VCaP (cell line): ENCODE measurements around the gene IFT88.

Source experiments
- H3K27ac ChIP-seq: fragments of 450-650 bp; 2 replicates; pipeline ENCODE4 v1.5.1; 2017
- TF ChIP-seq, protein P1 (sequence below): fragments of 450-650 bp; conservative IDR thresholded peaks from 2 replicates; pipeline ENCODE4 v1.5.1; 2017; ENCODE audit warnings: mild to moderate bottlenecking, moderate library complexity

IFT88 gene

DNA sequence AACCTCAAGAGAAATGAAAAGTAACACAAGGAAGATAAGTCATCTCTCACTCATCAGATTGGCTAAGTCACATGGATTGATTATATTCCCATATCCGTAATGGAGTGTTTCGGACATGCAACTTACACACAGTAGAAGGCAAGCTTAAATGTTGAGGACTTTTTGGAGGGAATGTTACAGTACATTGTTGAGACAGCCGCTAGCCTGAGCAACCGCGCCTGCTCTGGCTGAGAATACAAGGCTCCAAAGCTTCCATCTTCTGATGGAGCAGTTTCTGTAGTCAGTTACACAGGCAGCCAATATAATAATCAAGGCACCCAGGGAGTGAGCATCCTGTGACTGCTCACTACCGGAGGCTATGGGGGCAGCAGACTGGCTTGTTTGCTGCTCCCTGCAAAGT is 40.3 kb upstream of the IFT88 start:
- TF ChIP-seq, protein P1, sequence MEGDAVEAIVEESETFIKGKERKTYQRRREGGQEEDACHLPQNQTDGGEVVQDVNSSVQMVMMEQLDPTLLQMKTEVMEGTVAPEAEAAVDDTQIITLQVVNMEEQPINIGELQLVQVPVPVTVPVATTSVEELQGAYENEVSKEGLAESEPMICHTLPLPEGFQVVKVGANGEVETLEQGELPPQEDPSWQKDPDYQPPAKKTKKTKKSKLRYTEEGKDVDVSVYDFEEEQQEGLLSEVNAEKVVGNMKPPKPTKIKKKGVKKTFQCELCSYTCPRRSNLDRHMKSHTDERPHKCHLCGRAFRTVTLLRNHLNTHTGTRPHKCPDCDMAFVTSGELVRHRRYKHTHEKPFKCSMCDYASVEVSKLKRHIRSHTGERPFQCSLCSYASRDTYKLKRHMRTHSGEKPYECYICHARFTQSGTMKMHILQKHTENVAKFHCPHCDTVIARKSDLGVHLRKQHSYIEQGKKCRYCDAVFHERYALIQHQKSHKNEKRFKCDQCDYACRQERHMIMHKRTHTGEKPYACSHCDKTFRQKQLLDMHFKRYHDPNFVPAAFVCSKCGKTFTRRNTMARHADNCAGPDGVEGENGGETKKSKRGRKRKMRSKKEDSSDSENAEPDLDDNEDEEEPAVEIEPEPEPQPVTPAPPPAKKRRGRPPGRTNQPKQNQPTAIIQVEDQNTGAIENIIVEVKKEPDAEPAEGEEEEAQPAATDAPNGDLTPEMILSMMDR, result no peak
- peak overlapping the region; percentile 87 for H3K27ac ChIP-seq

DNA sequence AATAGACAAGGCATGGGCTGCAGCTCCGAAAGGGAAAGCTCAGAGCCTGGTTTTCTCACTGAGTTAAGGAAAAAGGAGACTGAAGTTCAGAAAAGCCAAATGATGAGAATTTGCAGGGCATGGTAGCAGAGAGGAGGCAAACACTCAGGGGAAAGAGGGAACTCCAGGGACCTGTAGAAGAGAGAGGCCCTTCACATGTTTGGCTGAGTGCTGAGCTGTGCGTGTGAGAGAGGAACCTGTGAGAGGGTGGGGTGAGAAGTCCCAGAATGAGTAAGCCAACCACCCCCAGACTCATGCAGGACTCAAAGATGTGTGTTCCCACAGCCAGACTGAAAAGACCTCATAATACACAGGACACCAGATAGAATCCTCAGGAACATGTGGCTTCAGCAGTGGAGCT is 38.5 kb upstream of the IFT88 start:
- TF ChIP-seq, protein P1, result no peak
- H3K27ac ChIP-seq, result no peak overlapping the region

DNA sequence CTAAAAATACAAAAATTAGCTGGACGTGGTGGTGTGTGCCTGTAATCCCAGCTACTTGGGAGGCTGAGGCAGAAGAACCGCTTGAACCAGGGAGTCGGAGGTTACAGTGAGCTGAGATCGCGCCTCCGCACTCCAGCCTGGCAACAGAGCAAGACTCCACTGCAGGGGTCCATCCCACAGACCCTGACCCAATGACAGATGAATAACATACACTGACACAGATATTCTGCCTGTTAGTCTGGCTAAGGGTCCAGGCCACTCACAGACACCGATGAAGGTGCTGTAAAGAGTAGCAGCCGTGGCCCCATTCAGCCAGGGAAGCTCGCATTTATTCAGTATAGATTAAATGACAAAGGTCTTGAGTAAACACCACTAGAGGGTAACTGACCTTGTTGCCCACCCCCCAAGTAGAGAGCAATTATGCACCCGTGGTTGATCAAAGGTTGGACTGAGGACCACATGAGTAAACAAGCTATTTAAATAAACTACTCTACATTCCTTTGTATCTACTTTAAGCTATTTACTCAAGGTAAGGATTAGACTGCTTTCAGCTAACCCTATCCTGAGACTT is 32.8 kb upstream of the IFT88 start:
- TF ChIP-seq, protein P1, result no peak
- no peak overlapping the region for H3K27ac ChIP-seq

DNA sequence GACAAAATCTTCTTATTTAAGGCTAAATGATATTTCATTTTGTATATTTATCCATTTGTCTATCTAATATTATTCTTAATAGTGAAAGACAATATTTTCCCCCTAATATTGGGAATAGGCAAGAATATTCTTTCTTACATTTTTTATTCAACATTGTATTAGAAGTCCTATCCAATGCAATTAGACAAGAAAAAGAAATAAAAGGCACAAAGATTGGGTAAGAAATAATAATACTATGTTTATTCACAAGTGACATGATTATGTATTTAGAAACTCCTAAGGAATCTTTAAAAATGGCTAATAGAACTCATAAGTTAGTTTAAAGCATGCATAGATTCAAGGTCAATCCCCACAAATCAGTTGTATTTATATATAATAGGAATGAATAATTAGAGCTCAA is 30.0 kb upstream of the IFT88 start:
- TF ChIP-seq, protein P1, result no peak
- H3K27ac ChIP-seq, result no peak overlapping the region

DNA sequence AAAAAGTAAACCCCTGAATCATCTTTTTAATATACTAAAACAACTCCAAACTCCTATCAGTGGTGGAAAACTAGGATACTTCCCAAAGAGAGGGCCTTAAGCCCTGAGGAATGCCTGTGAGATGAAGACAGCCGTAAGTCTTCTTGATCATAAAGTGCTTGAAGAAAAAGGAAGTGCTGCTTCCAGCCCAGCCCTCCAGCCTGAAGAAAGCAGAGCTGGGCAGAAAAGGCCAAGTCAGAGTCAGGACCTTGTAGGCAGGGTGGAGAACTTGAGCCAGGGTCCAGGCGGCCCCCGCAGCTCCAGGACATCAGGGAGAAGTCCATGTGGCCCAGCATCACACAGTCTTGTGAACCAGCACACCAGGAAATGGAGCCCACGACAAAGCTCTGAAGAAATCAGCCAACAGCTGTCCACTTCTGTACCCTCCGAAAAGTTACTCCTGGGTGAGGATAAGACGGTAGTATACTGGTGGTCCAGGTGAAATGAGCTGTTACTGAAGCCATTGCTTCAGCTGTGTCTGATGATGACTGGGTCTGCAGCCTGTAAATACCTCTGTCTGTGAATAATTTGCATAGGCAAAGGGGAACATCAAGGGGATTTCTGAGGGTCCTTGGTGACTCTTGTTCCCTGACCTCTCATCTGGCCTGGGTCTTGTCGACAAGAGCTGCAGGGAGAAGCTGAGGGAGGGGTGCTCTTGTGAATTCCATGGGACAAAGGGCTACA is 22.6 kb upstream of the IFT88 start:
- no peak overlapping the region for H3K27ac ChIP-seq
- TF ChIP-seq, protein P1, result no peak

DNA sequence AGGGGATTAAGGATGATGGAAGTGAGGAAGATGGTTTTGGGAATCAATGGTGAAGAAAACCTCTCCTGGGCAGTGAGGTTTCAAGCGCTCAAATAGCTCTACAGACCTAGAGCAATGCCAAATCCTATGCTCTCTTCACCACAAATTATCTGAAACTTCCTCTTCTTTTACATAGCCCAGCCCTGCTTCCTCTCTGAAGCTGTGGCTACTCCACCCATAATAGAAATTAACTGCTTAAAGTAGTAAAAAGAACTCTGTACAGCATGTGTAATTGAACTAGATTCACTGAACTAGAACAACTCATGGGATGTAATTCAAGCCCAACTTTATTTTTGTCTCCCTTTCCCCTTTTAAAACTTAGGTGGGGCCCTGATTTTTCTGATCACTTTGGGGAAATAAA is 20.4 kb upstream of the IFT88 start:
- TF ChIP-seq, protein P1, result no peak
- H3K27ac ChIP-seq, result peak overlapping the region; percentile 58; the same call in 1 of the 2 replicates

DNA sequence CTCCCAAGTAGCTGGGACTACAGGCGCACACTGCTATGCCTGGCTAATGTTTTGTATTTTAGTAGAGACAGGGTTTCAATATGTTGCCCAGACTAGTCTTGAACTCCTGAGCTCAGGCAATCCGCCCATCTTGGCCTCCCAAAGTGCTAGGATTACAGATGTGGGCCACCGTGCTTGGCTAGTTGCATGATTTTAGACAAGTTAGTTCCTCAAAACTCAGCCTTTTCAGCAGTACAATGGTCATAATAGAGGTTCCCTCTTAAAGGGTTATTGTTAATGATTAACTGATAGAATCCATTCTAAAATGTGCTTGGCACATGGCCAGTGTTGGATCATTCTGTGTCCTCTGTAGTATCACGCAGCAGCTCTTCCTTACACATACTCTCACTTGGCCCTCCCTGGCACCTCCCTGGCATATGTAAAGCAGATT is 19.5 kb upstream of the IFT88 start:
- H3K27ac ChIP-seq, result peak overlapping the region; percentile 58
- TF ChIP-seq, protein P1, result no peak
